GM23338 (cell line): ENCODE data around the gene KRTDAP.

Source experiments
- CREB1 ChIP-seq: fragments of 250-450 bp; sonication (Bioruptor Pico); IDR thresholded peaks from 2 replicates; pipeline ENCODE4 v1.5.0; 2020; ENCODE audit warnings: low read depth, mild to moderate bottlenecking, moderate library complexity
- CTCF ChIP-seq, 2 experiments: fragments of 200-600 bp in 1 of 2; sonication (generic) in 1 of 2; conservative IDR thresholded peaks; 2 replicates each; pipeline versions ENCODE4 v1.5.1 to v1.6.1; 2016 to 2017; ENCODE audit warnings: antibody characterized with exemption in 2 of 2, low read depth in 2 of 2, mild to moderate bottlenecking in 2 of 2, moderate library complexity in 1 of 2
- ETS1 ChIP-seq: IDR thresholded peaks from 2 replicates; pipeline ENCODE4 v1.6.1; 2016; ENCODE audit warnings: antibody characterized with exemption
- EZH2 ChIP-seq: fragments of 200-600 bp; sonication (generic); IDR thresholded peaks from one replicate; pipeline ENCODE4 v1.8.0; 2017; ENCODE audit warnings: antibody characterized with exemption, mild to moderate bottlenecking, low read depth; ENCODE audit not compliant: unreplicated experiment
- EZH2phosphoT487 ChIP-seq: fragments of 200-600 bp; sonication (generic); IDR thresholded peaks from one replicate; pipeline ENCODE4 v1.8.1; 2018; ENCODE audit warnings: antibody characterized with exemption; ENCODE audit not compliant: unreplicated experiment
- JUNB ChIP-seq: IDR thresholded peaks from one replicate; pipeline ENCODE4 v1.6.1; 2016; ENCODE audit warnings: antibody characterized with exemption; ENCODE audit not compliant: unreplicated experiment
- NANOG ChIP-seq: IDR thresholded peaks from 2 replicates; pipeline ENCODE4 v1.6.1; 2016; ENCODE audit warnings: antibody characterized with exemption, borderline replicate concordance
- POLR2AphosphoS5 ChIP-seq: IDR thresholded peaks from 2 replicates; pipeline ENCODE4 v1.6.1; 2016; ENCODE audit warnings: antibody characterized with exemption, low read depth
- REST ChIP-seq: IDR thresholded peaks from one replicate; pipeline ENCODE4 v1.6.1; 2018; ENCODE audit warnings: antibody characterized with exemption; ENCODE audit not compliant: unreplicated experiment
- STAT1 ChIP-seq: IDR thresholded peaks from one replicate; pipeline ENCODE4 v1.6.1; 2016; ENCODE audit warnings: antibody characterized with exemption; ENCODE audit not compliant: unreplicated experiment
- ZNF331 ChIP-seq: fragments of 250-450 bp; sonication (Bioruptor Pico); IDR thresholded peaks from 2 replicates; pipeline ENCODE4 v1.5.0; 2020; ENCODE audit warnings: low read depth, mild to moderate bottlenecking, moderate library complexity
- ZNF462 ChIP-seq: fragments of 250-450 bp; sonication (Bioruptor Pico); IDR thresholded peaks from 2 replicates; pipeline ENCODE4 v1.5.0; 2020; ENCODE audit warnings: mild to moderate bottlenecking, moderate library complexity

- TF ChIP-seq EZH2phosphoT487 (no peak), JUNB (no peak), CTCF (conservative IDR thresholded peaks at IDR 0.05; ENCODE audit: low read depth in 2 of 2) (no peak), CREB1 (CRISPR knock-in tag) (no peak), EZH2 (no peak), REST (no peak), POLR2AphosphoS5 (no peak), ETS1 (no peak), STAT1 (no peak), NANOG (no peak), ZNF462 (CRISPR knock-in tag) (no peak), ZNF331 (CRISPR knock-in tag) (no peak)
Measured at GRCh38 chr19:35484252-35485036, 5.8 kb downstream of the KRTDAP start.
